CD4-positive, alpha-beta T cell treated with Interleukin-6 at 100 ng/mL for 8 hours (primary cell): ENCODE results near the gene PNRC1.
"Not testable (repeated sequence)": the region's sequence is repeated elsewhere in the genome, so short reads cannot be mapped to it uniquely, and the experiment has no call there.

Experiments used
- DNase-seq: peaks from one replicate; pipeline ENCODE4 v3.0.0-alpha.2; 2020; ENCODE audit warnings: mixed read lengths, low spot score

PNRC1 gene

DNA sequence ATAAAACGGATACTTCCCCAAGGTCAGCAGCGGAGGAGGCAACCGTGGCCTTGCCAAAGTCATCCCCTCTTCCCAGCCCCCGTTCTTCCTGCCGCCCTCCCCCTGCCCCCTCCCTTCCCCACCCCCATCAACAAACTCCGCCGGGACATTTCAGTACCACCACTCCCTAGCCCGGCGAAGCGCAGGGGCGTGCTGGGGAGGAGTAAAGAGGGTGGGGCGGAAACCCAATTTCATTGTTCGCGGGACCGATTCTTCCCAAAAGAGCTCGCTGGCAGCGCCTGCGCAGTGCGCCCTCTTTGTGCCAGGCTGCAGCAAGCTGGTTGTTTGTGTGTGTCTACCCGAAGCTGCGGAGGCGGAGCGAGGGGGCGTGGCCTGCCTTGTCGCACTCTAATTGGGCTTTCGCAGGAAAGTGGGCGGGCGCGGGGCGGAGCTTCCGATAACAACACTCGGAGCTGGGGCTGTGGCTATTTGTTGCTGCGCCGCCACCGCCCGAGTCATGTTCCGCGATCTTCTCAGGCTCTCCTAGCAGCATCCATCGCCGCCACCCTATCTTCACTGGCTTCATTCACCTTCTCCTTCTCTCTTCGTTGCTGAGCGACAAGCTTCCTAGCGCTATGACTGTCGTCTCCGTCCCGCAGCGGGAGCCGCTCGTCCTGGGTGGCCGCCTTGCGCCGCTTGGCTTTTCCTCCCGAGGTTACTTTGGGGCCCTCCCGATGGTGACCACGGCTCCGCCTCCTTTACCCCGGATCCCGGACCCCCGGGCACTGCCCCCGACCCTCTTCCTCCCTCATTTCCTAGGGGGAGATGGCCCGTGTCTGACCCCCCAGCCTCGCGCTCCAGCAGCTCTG lies at the start of gene PNRC1:
PNRC1 (plus strand) TSS at position 471 of the 848 bp plus-strand sequence; CDS start at position 615, 144 bp downstream.
- peak; percentile 100 for DNase-seq

DNA sequence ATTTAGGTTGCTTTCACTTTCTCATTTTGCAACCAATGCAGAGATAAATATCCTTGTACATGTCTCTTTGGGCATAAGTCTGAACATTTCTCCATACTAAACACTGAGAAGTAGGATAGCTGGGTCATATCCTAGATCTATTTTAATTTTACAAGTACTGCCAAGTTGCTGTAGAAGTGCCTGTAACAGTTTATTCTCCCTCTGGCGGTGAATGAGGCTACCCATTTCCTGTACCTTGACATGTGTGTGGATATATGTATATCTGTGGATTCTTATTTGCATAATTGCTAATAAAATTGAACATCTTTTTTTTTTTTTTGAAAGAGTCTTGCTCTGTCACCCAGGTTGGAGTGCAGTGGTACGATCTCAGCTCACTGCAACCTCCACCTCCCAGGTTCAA lies 48.0 kb upstream of the PNRC1 start:
- no peak for DNase-seq

DNA sequence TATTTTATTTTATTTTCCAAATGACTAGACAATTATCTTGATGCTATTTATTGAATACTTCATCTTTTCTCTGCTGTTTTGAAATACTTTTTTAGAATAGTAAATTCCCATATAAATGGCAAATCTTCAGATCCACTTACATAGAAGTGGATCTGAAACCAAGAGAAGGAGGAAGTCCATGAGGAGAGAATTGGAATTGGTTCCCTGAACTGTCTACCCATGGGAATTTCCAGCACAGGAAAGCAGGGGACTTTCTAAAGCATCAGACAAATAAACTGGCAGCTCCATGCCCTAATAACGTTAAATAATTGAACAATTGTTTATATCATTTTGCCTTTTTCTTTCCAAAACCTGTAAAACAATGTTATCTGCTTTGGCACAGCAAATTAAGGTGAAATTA lies 47.1 kb upstream of the PNRC1 start:
- DNase-seq = no peak

DNA sequence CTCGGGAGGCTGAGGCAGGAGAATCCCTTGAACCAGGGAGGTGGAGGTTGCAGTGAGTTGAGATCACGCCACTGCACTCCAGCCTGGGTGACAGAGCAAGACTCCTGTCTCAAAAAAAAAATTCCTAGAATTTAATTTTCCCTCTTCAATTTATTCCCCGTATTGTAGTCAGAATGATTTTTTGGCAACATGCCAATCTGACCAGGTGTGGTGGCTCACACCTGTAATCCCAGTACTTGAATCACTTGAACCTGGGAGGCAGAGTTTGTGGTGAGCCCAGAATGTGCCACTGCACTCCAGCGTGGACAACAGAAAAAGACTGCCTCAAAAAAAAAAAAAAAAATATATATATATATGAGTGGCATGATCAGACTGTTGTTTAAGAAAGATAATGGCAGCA lies 46.4 kb upstream of the PNRC1 start:
- not testable (repeated sequence) for DNase-seq

DNA sequence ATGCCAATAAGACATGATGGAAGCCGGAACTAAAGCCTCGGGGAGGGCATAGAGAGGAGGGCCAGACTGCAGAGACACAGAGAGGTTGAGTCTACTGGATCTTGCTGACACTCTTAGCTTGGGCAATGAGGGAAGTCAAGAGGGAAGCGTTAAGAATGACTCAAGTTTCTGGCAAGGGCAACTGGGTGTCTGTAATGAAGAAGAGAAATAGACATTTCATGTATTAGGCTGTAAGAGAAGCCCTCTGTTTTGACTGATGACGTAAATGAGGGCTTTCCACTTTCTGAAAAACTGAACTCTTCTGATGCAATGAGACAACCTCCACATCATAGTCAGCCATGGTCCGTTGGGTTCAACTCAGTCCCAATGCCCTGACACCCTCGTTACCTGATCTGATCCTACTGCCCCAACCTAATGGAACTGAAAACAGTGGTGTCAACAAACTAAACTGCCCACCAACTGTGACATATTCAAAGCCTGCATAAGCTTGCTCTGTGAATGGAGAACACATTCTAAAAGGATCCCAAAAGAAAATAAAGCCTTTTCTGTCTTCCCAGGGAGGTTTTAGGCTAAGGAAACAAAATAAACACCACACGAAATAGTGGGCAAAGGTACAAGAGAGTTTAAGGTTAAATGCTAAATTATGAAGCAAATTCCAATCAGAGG lies 45.8 kb upstream of the PNRC1 start:
- DNase-seq = no peak

DNA sequence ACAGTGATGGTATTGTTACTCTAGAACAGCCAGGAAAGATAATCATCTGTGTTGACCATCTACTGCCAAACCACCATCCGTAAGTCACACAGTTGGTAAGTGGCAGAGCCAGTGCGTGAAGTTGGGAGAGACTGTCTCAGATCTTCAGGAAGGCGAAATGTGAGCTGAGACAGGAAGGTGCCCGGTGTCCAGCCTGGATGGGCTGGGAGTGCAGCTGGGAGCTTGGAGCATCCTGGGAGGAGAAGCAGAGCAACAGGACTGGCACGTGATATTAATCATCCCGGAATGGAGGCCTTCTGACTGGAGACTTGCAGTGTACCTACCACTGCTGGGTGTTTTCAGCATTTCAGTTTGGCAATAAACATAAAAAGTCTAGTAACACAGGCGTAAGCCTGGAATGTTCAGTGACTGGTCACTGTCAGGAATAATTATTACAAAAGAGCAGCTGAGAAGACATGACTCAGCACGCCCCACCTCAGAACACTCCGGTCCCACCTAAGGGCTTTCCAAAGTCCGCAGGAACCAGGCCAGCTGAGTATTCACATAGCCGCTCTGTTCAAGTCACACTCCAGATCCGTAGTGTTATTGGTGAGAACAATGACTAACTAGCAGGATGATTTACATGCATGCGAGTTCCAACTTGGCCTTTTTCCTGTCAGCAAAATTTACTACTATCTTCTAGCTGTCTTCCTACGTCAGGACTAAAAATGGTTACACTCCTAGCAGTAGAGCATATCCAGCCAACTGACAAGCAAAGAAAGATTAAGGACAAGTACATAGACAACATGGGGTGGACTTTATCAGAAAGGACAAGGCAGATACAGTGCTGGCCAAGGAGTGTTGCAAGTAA lies 45.1 kb upstream of the PNRC1 start:
- no peak for DNase-seq

DNA sequence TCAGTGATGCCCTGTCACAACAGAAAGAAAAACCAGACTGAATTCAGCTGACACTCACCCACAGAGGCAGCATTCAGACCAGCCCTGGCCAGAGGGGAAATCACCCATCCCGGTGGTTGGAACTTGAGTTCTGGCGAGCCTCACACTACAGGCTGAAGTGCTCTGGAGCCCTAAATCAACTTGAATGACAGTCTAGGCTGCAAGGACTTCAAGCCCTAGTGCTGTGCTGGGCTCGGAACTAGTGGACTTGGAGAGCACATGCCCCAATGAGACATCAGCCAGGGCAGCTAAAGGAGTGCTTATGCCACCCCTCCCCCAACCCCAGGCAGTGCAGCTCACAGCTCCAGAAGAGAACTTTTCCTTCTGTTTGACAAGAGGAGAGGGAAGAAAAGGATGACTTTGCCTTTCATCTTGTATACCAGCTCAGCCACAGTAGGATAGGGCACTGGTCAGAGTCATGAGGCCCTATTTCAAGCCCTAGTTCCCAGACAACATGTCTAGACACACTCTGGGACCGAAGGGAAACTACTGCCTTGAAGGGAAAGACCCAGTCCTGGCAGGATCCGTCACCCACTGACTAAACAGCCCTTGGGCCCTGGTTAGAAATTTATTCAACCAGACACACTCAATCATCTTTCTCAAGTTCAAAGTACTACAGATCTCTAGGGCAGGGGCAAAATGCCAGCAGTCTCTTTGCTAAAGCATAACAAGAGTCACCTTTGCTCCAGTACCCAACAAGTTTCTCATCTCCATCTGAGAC lies 43.2 kb upstream of the PNRC1 start:
- no peak for DNase-seq

DNA sequence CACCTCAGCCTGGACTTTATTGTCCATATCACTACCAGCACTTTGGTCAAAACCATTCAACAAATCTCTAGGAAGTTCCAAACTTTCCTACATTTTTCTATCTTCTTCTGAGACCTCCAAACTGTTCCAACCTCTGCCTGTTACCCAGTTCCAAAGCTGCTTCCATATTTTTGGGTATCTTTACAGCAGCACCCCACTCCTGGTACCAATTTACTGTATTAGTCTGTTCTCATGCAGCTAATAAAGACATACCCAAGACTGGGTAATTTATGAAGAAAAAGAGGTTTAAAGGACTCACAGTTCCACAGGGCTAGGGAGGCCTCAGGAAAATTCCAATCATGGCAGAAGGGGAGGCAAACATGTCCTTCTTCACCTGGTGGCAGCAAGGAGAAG lies 42.7 kb upstream of the PNRC1 start:
- not testable (repeated sequence) for DNase-seq

DNA sequence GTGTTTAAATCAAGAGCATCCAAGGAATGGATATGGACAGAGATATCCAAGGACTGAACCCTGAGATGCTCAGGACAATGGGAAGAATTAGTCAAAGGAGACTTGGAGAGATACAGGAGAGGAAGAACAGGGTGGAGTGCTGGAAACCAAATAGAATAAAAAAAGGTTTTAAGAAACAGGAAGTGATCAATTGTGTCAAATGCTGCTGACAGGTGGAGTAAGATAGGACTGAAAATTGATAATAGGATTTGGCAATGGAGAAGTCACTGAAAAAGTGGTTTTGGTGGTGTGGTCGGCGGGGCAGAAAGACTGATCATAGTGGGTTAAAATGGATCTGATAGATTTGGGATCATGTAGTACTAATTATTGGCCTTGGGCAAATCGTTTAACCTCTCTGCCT lies 37.9 kb upstream of the PNRC1 start:
- no peak for DNase-seq

DNA sequence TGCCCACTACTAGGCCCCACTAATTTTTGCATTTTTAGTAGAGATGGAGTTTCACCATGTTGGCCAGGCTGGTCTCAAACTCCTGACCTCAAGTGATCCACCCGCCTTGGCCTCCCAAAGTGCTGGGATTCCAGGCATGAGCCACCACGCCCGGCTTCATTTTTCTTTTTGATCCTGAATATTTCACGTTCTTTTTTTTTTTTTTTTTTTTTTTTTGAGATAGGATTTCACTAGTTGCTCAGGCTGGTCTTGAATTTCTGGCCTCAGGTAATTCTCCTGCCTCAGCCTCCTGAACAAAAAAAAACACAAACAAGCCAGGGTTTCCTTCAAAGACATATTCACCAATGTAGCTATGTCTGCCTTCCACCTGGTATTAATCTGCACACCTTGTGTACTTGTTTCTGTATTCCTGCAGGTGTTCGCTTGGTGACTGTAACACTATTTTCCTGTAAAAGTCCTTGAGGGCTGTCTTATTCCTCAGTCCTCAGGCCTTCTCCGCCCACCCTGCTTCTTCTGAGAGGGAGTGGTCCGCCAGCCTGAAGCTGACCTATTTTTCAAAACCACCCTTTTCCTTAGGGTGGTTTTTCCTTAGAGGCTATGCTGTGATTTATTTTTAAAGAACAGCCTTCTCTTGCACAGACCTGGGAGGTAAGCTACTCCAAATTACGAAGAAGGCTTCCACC lies 36.1 kb upstream of the PNRC1 start:
- no peak for DNase-seq

DNA sequence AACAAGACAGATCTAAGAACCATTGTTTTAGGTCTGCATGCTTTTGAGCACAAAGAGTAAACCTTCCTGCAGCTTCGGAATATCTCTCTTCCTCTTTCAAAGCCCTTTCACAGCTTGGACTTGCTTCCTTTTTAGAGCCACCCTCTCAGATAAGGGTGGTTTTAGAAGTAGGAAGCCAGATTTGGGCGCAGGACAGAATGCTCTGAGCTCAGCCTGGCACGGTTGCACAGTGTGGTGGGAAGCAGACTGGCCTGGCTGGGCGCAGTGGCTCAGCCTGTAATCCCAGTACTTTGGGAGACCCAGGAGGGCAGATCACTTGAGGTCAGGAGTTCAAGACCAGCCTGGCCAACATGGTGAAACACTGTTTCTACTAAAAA lies 35.6 kb upstream of the PNRC1 start:
- no peak for DNase-seq

DNA sequence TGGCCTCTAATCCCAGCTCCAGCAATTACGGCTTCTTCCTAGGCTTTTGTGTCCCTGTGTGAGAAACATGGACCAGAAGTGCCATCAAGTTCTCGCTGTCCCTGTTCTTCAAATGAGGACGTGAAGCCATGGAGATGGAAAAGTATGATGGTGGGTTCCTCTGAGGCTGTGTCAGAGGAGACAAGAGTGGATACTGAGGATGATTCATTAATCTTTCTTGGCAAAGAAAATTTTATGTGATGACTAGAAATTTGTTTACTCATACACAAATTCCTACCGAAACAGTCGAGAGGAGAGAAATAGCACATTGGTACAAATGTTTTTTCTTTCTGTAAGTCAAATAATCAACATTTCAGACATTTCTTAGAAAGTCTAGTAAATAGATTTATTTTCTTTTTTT lies 35.0 kb upstream of the PNRC1 start:
- DNase-seq = no peak

DNA sequence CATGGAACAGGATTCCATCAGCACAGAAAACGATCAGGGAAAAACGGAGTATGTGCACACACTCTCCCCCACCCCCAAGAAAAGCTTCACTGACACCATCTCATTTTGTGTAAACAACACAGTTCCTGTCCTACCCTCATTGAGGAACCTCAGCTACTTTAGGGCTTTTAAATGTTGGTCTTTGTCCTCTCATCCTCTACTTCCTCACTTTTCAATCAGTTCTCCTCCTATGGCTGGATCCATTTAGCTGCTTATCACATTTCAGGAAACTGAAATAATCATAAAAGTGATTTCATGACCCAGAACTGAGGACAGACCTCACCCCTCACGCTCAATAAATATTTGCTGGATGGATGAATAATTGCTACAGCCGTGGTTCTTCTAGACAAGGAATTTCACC lies 33.1 kb upstream of the PNRC1 start:
- DNase-seq = no peak

DNA sequence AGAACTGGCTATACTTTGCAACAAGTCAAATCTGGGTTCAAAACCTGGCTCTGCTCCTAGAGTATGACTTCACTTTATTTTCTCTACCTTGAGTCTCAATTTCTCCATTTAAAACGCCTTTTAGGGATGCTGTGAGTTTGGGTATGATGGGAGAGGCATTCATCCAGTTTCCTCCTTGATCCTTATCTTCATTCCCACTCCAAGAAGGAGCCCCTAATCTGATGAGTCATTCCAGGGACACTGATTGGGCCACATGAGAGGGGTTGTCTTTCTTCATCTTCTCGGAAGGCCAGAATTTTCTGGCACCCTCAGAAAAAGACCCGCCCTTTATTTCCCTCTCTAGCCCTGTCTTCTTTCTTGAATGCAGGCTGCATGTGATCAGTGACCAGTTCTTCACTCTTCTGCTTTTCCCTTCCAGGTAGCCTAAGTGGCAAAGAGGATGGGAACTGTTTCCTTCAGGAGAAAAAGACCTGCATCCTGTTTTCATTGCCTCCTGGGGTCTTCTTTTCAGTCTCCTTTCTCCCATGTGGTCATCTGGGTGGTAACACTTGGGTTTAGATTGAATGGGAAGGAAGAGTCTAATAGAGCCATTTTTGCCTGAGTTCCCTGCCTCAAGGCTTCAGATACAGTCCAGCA lies 32.1 kb upstream of the PNRC1 start:
- no peak for DNase-seq

DNA sequence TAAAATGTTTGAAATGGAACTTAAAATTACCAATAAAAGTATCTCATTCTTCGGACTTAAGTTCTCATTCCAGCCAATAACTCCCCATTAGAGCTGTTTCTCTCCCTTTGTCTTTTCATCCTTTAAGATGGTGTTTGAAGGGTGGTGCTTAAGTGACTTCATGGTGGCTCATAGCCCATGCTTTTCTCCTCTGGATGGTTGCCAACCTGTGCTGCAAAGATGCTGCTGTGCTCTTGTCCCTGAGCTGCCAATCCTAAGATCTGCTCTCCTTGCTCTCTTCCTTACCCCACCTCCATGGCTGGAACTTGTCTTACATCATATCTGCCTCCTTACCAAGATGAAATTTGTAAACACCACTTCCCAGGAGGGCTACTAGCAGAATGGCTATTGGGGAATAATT lies 31.6 kb upstream of the PNRC1 start:
- DNase-seq = no peak

DNA sequence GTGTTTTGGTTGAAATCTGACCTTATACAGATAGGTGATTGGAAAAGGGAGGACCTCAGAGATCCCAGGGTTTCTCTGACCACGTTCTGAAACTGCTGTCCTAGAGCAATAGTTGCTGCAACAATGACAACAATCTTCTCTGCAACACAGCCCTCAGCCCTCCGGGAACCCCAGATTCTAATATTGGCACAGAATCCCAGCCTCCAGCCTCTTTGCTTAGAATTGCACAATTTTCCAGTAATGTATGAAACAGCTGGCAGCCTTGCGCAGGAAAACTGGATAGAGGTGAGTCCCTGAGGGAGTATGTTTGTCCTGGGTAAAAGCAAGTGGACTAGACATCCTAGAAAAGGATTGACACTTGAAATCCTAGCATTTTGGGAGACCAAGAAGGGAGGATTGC lies 30.4 kb upstream of the PNRC1 start:
- DNase-seq = no peak

DNA sequence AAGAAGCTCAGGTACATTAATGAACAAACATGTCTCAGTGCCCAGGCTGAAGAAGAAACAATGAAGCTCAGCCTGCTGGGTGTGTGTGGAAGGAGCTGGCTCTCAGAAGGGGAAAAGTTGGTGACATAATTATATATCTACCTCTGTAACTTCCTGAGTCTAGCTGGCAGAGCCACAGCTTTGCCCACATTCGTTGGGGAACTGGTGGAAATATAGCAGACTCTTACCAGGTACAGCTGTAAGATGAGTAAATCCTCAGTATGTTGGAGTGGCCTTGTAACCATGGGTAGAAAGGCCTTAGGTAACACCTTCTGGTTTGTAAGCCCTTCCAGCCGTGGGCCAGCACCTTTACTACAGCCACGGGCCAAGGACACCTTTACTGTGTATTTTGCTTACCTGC lies 29.9 kb upstream of the PNRC1 start:
- no peak for DNase-seq

DNA sequence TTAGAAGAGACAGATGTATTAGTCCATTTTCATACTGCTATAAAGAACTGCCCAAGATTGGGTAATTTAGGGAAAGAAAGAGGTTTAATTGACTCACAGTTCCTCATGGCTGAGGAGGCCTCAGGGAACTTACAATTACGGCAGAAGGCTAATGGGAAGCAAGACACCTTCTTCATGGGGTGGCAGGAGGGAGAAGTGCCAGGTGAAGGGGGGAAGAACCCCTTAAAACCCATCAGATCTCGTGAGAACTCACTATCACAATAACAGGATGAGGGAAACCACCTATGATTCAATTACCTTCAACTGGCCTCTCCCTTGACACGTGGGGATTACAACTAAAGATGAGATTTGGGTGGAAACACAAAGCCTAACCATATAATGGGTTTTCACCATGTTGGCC lies 28.9 kb upstream of the PNRC1 start:
- DNase-seq = no peak

DNA sequence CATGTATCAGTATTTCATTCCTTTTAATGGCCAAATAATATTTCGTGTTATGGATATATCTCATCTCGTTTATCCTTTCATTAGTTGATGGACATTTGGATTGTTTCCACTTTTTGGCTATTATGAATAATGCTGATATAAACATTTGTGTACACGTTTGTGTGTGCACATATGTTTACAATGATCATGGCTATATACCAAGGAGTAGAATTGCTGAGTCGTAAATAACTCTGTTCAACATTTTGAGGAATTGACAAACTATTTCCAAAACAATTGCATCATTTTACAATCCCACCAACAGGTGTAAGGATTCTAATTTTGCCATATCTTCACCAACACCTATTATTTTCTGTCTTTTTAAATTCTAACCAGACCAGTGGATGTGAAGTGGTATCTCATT lies 26.3 kb upstream of the PNRC1 start:
- no peak for DNase-seq

DNA sequence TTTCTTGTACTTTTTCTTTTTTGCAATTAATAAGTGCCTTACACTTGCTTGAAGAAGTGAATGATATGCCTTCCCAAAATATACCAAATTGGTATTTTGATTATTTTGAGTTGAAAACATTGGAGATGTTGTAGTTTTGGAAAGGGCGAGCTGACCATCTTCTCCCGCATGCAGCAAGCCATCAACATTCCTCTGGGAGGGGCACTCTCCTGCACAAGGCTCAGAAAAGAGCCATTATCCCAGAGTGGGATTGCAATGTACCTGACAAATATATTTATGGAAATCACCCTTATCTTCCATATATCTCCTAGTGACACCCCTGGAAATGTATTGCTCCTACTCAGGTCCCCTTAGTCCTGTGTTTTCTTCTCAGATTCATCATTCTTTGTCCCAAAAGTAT lies 22.8 kb upstream of the PNRC1 start:
- DNase-seq = no peak

DNA sequence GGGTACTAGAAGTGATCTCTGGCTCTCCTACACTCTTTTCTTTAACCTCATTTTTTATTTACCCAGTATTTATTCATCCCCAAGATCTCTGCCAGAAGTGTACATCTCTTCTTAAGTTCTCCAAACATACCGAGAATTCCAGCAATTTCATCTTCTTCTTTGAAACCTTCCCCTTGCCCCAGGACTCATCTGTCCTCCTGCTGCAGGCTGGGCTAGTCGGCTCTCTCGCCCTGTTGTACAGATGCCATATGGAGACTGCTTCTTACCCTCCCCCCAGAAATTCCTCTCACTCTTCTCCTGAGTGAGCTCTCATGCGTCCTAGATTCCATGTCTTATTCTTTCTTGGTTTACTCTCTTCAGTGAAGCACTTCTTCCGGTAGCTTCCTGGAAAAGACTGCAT lies 21.9 kb upstream of the PNRC1 start:
- no peak for DNase-seq
